HepG2 (cell line): ENCODE results near the gene SLC16A6. TPM values are rescaled to one million over a fixed set of nuclear protein-coding genes. Genes with fewer than 3 reads are reported as not detected.
A peak's percentile ranks its signal among the peaks of the same experiment; 100 is the strongest.

Source experiments
- AHDC1 ChIP-seq: sonication (generic); formaldehyde crosslinking; IDR thresholded peaks from 2 replicates; pipeline ENCODE4 v1.5.1; 2020; ENCODE audit warnings: mild to moderate bottlenecking, missing genetic modification reagents, borderline replicate concordance
- ARNT2 ChIP-seq: sonication (generic); formaldehyde crosslinking; IDR thresholded peaks from 2 replicates; pipeline ENCODE4 v1.8.0; 2022; ENCODE audit warnings: mild to moderate bottlenecking, low read depth, missing genetic modification reagents, moderate library complexity
- CCAR2 ChIP-seq: fragments of 200-400 bp; formaldehyde crosslinking; optimal IDR thresholded peaks from 2 replicates; pipeline ENCODE3; 2018; ENCODE audit warnings: low read depth, mild to moderate bottlenecking, low read length, moderate library complexity
- IKZF5 ChIP-seq: IDR thresholded peaks from 2 replicates; pipeline ENCODE4 v1.6.1; 2018; ENCODE audit warnings: missing genetic modification reagents, mild to moderate bottlenecking, missing compliant biosample characterization
- MXD3 ChIP-seq: IDR thresholded peaks from 2 replicates; pipeline ENCODE4 v1.6.1; 2016; ENCODE audit warnings: mild to moderate bottlenecking, missing biosample characterization, missing genetic modification reagents
- NR2F2 ChIP-seq: IDR thresholded peaks from 2 replicates; pipeline ENCODE4 v1.6.1; 2012; ENCODE audit warnings: low read depth, inconsistent platforms, borderline replicate concordance
- PHF21A ChIP-seq: sonication (generic); formaldehyde crosslinking; IDR thresholded peaks from 2 replicates; pipeline ENCODE4 v1.5.0; 2020; ENCODE audit warnings: mild to moderate bottlenecking, missing genetic modification reagents
- POGK ChIP-seq: sonication (generic); formaldehyde crosslinking; conservative IDR thresholded peaks from 2 replicates; pipeline ENCODE4 v1.8.0; 2022; ENCODE audit warnings: mild to moderate bottlenecking, moderate library complexity, missing genetic modification reagents
- POLR2G ChIP-seq: fragments of 200-400 bp; formaldehyde crosslinking; IDR thresholded peaks from 2 replicates; pipeline ENCODE4 v1.6.1; 2018; ENCODE audit warnings: mild to moderate bottlenecking, low read depth, low read length, moderate library complexity
- SAP130 ChIP-seq: IDR thresholded peaks from 2 replicates; pipeline ENCODE4 v1.6.1; 2016; ENCODE audit warnings: low read depth
- SNAPC4 ChIP-seq: sonication (generic); formaldehyde crosslinking; IDR thresholded peaks from 2 replicates; pipeline ENCODE4 v1.4.0; 2020; ENCODE audit warnings: mild to moderate bottlenecking, missing genetic modification reagents
- ZMYM3 ChIP-seq: sonication (generic); formaldehyde crosslinking; IDR thresholded peaks from 2 replicates; pipeline ENCODE4 v1.5.1; 2020; ENCODE audit warnings: mild to moderate bottlenecking, missing genetic modification reagents
- ZZZ3 ChIP-seq: sonication (generic); formaldehyde crosslinking; IDR thresholded peaks from 2 replicates; pipeline ENCODE4 v1.4.0; 2020; ENCODE audit warnings: missing genetic modification reagents, mild to moderate bottlenecking, borderline replicate concordance
- polyA plus RNA-seq, 8 experiments: library from polyadenylated mRNA; depleted of rRNA in 3 of 8; stranded (reverse) in 7 of 8; unstranded in 1 of 8; fragments of >200 nt; fragmentation: Illumina TruSeq in 4 of 8; extraction: Trizol in 4 of 8; gene quantifications; 2 replicates each; pipeline versions ENCODE4 v1.2.1 to v1.2.3, GENCODE V29; 2011 to 2016; ENCODE audit warnings: low read depth in 4 of 8, missing spikeins in 1 of 8, mixed read lengths in 1 of 8; ENCODE audit not compliant: insufficient read depth in 1 of 8
- total RNA-seq, 5 experiments: library from RNA; depleted of rRNA; stranded (reverse); fragments of >200 nt; fragmentation: Illumina TruSeq; extraction: Trizol; gene quantifications; 2 replicates each; pipeline ENCODE4 v1.2.3, GENCODE V29; 2016; ENCODE audit warnings: low read depth in 1 of 5

SLC16A6 gene
- total and polyA plus RNA-seq, 2 of the 13 experiments (the other 11 are each of a cell fraction or from before 2014, with no cell fraction given) = 1.1 to 44.7 TPM

GRCh38 chr17:68318103-68318991 is 27.4 kb upstream of the SLC16A6 start (continued):
- TF ChIP-seq AHDC1 (CRISPR knock-in tag) (peak; percentile 81; the same call in 1 of the 2 replicates), IKZF5 (CRISPR knock-in tag) (peak; percentile 85), POGK (CRISPR knock-in tag) (0 out of 2 replicates have a peak, but pooled peaks have one; percentile 48), SAP130 (CRISPR knock-in tag) (peak; percentile 78; the same call in 1 of the 2 replicates), POLR2G (no peak), SNAPC4 (CRISPR knock-in tag) (peak; percentile 61; the same call in 1 of the 2 replicates), MXD3 (CRISPR knock-in tag) (0 out of 2 replicates have a peak, but pooled peaks have one; percentile 37), ZZZ3 (CRISPR knock-in tag) (no peak), NR2F2 (peak; percentile 86), ZMYM3 (CRISPR knock-in tag) (no peak; the same call in none of the 2 replicates), CCAR2 (no peak), ARNT2 (CRISPR knock-in tag) (no peak), PHF21A (CRISPR knock-in tag) (peak; percentile 84)
